ENCODE data around the gene SYT6.

DNA sequence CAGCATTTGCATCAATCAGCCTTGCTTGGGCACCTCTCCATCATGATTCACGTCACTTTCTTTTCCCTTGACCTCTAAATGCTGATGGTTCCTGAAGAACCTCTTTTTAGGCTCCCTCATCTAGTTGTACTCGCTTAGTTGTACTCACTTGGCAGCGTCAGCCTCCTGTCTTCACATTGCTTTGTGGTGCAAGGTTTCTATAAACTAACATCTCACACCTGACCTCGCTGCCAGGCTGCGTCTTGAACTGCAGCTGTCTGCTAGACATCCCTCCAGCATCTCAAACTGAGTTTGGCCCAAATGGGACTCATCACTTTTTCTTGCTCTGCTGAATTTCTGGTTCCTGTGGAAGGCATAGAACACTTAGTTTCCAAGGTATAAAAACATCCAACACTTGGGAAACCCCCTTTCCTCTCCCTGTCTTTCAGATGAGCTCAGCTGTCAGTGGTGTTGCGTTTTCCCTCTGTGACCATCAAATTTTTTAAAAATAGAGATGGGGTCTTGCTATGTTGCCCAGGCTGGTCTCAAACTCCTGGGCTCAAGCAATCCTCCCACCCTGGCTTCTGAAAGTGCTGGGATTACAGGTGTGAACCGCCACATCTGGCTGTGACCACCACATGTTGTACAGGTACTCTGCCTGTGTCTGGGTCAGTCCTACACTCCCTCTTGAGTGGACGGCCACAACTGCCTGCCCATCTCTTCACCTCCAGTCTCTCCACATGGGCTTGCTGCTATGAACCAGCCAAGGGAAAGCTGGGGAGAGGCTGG, 66.9 kb downstream of the SYT6 start:
- TF ChIP-seq CTCF (IDR thresholded peaks at IDR 0.05; ENCODE audit: poor library complexity) (no peak), EZH2 (IDR thresholded peaks at IDR 0.05; ENCODE audit: borderline replicate concordance) (no peak), EZH2phosphoT487 (IDR thresholded peaks at IDR 0.05; ENCODE audit: low read depth, severe bottlenecking, unreplicated experiment) (no peak)

Data from hepatocyte (in vitro differentiated cells).